Upper lobe of right lung (tissue), 1 donor: Measurements from ENCODE around the gene ABCC1. TPM values are rescaled to one million over a fixed set of nuclear protein-coding genes. Genes with fewer than 3 reads are reported as not detected.

Source experiments
- ATAC-seq: fragments of 200-7000 bp; cut with Tn5 transposase; one replicate; pipeline ENCODE4 v1.9.1; 2020; ENCODE audit warnings: mild to moderate bottlenecking, moderate library complexity
- DNase-seq: peaks from one replicate; pipeline ENCODE4 v3.0.0-alpha.2; 2020
- H3K27ac ChIP-seq: fragments of 200-600 bp; one replicate; pipeline ENCODE4 v1.8.0; 2022
- H3K27me3 ChIP-seq: fragments of 200-600 bp; one replicate; pipeline ENCODE4 v1.8.0; 2022; ENCODE audit warnings: mild to moderate bottlenecking
- H3K36me3 ChIP-seq: fragments of 200-600 bp; one replicate; pipeline ENCODE4 v1.8.0; 2022
- H3K4me1 ChIP-seq: fragments of 200-600 bp; one replicate; pipeline ENCODE4 v1.8.0; 2022
- H3K4me3 ChIP-seq: fragments of 200-600 bp; one replicate; pipeline ENCODE4 v1.8.0; 2022; ENCODE audit warnings: mild to moderate bottlenecking
- H3K9me3 ChIP-seq: fragments of 200-600 bp; one replicate; pipeline ENCODE4 v1.8.0; 2022
- intact Hi-C: fragments of 100-400 bp; cut with DNase I; formaldehyde crosslinking; loops from one replicate; pipeline ENCODE4 v1.11.0; 2022
- total RNA-seq: library from RNA; stranded (reverse); fragmentation: NEBNext Ultra II Directional; extraction: Animal tissue kit (Norgen Biotek cat#: 25700); gene quantifications from one replicate; pipeline ENCODE4 v1.2.1, GENCODE V29; 2021
- TF ChIP-seq, protein P1 (sequence below): fragments of 200-600 bp; IDR thresholded peaks from one replicate; pipeline ENCODE4 v1.8.0; 2022; ENCODE audit warnings: antibody characterized with exemption
- donor health status: DM: no; HTN: yes; CAD: no; lungs with severe emphysema.

Gene ABCC1
- total RNA-seq, 1 donor from 2014 or later: 50.6 TPM

DNA sequence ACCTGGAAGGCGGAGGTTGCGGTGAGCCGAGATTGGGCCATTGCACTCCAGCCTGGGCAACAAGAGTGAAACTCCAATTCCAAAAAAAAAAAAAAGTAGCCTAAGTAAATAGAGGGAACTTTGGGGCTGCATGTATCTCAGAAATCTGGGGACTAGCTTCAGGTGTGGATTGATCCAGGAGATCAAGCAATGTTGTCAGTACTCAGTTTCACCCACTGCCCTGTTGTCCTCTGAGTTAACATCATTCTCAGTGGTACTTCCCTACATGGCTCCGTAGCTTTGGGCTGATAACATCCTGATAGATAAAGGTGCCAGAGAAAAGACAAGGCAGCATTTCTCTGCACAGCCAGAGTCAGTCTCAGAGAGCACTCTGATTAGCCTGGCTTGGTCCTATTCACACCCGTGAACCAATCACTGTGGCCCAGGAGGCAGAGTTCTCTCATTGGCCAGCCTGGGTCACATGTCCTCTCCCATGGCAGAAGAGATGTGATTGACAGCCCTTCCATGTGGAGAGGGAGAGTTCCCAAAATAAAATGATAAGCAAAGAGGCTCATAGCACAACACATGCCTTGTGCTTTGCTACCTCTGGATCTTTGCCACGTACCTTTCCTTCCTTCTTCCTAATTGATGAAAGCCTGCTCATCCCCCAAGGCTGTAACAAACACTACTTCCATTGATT is 99.6 kb downstream of the ABCC1 start:
- H3K27me3 ChIP-seq: no peaks in the 10 kb centered on the region
- H3K4me1 ChIP-seq: no peaks in the 10 kb centered on the region
- intact Hi-C loops: no loop called here
- no peak overlapping the region for H3K27ac ChIP-seq
- no peak overlapping the region for H3K4me3 ChIP-seq
- DNase-seq (no peak), ATAC-seq (peak; percentile 30)
- TF ChIP-seq, protein P1, sequence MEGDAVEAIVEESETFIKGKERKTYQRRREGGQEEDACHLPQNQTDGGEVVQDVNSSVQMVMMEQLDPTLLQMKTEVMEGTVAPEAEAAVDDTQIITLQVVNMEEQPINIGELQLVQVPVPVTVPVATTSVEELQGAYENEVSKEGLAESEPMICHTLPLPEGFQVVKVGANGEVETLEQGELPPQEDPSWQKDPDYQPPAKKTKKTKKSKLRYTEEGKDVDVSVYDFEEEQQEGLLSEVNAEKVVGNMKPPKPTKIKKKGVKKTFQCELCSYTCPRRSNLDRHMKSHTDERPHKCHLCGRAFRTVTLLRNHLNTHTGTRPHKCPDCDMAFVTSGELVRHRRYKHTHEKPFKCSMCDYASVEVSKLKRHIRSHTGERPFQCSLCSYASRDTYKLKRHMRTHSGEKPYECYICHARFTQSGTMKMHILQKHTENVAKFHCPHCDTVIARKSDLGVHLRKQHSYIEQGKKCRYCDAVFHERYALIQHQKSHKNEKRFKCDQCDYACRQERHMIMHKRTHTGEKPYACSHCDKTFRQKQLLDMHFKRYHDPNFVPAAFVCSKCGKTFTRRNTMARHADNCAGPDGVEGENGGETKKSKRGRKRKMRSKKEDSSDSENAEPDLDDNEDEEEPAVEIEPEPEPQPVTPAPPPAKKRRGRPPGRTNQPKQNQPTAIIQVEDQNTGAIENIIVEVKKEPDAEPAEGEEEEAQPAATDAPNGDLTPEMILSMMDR: no peak
- peaks cover 79% of the 10 kb centered on the region for H3K36me3 ChIP-seq
- H3K9me3 ChIP-seq: no peaks in the 10 kb centered on the region

DNA sequence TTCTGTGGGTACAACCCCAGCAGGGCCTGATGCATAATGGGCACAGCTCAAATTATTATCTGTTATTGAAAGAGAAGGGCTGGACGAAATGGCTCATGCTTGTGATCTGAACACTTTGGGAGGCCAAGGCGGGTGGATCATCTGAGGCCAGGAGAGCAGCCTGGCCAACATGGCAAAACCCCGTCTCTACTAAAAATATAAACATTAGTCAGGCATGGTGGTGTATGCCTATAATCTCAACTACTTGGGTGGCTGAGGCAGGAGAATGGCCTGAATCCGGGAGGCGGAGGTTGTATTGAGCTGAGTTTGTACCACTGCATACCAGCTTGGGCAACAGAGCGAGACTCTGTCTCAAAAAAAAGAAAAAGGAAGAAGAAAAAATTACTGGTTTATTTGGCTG is 100.7 kb downstream of the ABCC1 start:
- DNase-seq (no peak), ATAC-seq (no peak)
- Histone ChIP-seq H3K27ac (no peak overlapping the region), H3K36me3 (peaks cover 78% of the 10 kb centered on the region), H3K4me1 (no peaks in the 10 kb centered on the region), H3K27me3 (no peaks in the 10 kb centered on the region), H3K9me3 (no peaks in the 10 kb centered on the region), H3K4me3 (no peak overlapping the region)
- TF ChIP-seq, protein P1: no peak
- intact Hi-C loops: no loop called here

DNA sequence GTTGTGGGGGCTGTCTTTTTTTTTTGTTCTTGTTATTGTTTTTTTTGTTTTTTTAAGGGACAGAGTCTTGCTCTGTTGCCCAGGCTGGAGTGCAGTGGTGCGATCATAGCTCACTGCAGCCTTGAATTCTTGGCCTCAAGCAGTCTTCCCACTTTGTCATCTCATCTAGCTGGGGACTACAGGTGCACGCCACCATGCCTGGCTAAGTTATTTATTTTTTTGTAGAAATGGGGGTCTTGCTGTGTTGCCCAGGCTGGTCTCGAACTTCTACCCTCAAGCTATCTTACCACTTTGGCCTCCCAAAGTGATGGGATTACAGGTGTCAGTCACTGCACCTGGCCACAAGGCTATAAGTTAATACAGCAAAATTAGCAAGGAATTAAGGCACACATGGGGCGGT is 101.7 kb downstream of the ABCC1 start:
- Histone ChIP-seq H3K4me1 (no peaks in the 10 kb centered on the region), H3K27me3 (no peaks in the 10 kb centered on the region), H3K9me3 (no peaks in the 10 kb centered on the region), H3K36me3 (peaks cover 78% of the 10 kb centered on the region), H3K27ac (no peak overlapping the region), H3K4me3 (no peak overlapping the region)
- no peak for ATAC-seq
- intact Hi-C loops: no loop called here
- TF ChIP-seq, protein P1: no peak
- no peak for DNase-seq

DNA sequence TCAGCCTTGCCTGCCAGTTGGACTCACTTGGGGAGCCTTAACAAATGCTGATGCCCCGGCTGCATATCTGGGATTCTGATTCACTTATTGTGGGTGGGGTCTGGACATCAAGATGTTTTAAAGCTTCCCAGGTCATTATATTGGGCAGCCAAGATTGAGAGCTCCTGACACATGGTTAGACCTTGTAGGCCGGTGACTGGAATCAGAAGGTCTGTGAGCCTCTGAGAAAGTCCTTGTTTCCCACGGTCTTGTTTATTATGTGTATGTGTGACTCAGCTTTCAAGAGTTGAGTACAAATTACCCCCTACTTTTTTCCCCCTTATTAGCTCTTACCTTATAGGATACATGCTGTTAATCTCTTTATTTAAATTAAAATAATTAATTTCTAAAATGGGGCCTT is 103.5 kb downstream of the ABCC1 start:
- H3K36me3 ChIP-seq: peaks cover 77% of the 10 kb centered on the region

DNA sequence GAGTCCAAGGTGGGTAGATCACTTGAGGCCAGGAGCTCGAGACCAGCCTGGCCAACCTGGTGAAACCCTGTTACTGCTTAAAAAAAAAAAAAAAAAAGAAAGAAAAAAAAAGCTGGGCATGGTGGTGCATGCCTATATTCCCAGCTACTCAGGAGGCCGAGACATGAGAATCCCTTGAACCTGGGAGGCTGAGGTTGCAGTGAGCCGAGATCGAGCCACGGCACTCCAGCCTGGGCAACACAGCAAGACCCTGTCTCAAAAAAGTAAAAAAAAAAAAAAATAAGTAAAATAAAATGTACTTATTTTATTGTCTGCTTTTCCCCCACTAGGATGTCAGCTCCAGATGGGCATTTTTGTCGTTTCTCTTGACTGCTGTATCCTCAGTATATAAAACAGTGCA is 107.7 kb downstream of the ABCC1 start:
- TF ChIP-seq, protein P1: no peak
- intact Hi-C loops: no loop called here
- ATAC-seq (no peak), DNase-seq (no peak)
- H3K36me3 ChIP-seq: peaks cover 78% of the 10 kb centered on the region
- no peak overlapping the region for H3K27ac ChIP-seq
- no peaks in the 10 kb centered on the region for H3K9me3 ChIP-seq
- H3K4me3 ChIP-seq: no peak overlapping the region
- peaks cover 6% of the 10 kb centered on the region for H3K4me1 ChIP-seq
- H3K27me3 ChIP-seq: no peaks in the 10 kb centered on the region

More for the DNA sequence above, 103.5 kb downstream of the ABCC1 start:
- ATAC-seq (no peak), DNase-seq (no peak)
- Histone ChIP-seq H3K4me1 (no peaks in the 10 kb centered on the region), H3K4me3 (no peak overlapping the region), H3K9me3 (no peaks in the 10 kb centered on the region), H3K27ac (no peak overlapping the region), H3K27me3 (no peaks in the 10 kb centered on the region)
- intact Hi-C loops: no loop called here
- TF ChIP-seq, protein P1: no peak

DNA sequence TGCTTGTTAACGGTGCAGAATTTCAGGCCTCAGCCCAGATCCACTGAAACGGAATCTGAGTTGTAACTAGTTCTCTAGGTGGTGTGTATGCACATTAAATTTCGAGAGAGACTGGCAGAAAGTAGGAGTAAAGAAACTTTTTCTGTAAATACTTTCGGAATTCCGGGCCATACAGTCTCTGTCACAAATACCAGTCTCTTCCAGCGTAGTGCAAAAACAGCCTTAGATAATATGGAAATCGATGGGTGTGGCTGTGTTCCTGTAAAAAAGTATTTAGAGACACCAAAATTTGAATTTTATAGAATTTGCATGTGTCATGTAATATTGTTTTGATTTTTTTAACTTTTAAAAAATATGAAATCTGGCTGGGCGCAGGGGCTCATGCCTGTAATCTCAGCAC is 109.7 kb downstream of the ABCC1 start:
- Histone ChIP-seq H3K27me3 (no peaks in the 10 kb centered on the region), H3K36me3 (peaks cover 67% of the 10 kb centered on the region), H3K4me1 (peaks cover 13% of the 10 kb centered on the region), H3K4me3 (no peak overlapping the region), H3K27ac (no peak overlapping the region), H3K9me3 (no peaks in the 10 kb centered on the region)
- intact Hi-C loops: no loop called here
- TF ChIP-seq, protein P1: no peak
- ATAC-seq (no peak), DNase-seq (no peak)
